COLO829 (cell line): ENCODE measurements around the gene EXOC3.

Source experiments
- DNase-seq: peaks from one replicate; pipeline ENCODE4 v3.0.0; 2012; ENCODE audit warnings: low spot score

EXOC3 gene

DNA sequence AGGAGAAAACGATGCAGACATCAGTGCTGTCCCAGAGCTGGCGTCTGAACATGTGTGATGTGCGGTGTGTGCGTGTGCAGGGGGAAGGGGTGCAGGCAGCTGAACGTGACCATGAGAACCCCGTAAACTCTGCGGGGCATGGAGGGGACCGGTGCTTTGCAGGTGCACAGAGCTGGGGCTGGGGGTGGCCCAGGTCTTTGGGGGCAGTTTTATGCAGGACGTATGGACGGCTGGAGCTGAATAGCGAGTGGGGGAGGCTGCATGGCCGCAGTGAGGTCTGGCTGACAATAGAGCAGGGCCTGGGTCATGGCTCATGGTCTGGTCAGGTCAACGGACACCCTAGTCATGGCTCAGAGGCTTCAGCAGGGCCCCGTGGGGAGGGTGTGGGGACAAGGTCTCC lies 3.3 kb upstream of the EXOC3 start:
- no peak for DNase-seq

DNA sequence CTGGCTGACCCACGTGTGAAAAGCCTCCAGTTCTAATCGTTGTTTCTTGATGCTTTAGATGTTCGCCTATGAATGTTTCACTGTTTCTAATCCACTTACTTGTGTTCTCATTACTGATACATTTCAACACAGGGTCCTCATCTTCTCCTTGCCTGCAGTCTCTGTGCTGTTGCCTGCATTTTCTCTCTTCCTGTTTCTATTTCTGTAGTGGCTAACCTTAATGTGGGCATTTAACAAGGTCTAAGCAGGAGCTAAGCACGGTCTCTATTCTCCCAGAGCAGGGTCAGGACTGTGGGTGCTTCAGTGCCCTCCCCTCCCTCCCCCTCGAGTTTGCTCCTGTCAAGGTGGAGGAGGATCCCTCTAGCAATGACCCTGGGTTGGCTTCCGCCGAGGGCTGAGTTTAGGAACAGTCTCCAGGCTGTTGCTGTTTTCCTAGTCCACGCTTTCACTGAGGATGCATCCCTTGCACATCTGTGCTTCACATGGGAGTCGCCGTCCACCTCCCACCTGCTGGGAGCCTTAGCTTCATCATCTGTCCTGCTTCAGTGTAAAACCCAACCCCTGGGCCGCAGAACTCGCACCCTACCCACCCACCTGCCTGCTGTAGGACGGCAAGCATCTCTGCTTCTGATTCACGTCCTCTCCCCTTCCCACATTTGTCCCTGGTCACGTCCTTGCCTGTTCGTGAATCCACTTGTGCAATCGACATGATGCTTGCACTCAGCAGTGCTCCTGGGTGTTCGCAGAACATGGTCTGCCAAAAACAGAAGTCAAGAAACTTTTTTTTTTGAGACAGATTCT lies 2.4 kb upstream of the EXOC3 start:
- DNase-seq = no peak

DNA sequence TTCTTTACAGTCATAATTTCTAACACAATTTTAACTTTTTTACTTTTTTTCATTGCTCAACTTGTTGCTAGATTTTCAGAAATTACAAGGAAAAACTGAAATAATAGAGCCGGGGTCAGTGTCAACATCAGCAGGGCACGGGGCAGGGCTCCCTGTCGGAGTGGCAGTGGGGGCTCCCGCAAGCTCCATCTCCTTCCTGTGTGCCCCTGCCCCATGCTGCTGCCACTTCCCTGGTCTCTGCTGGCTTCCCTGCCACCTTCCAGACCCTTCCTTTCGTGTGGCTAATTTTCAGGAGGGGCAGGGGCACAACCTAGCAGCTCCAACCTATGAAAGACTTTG lies 1.0 kb upstream of the EXOC3 start:
- no peak for DNase-seq

DNA sequence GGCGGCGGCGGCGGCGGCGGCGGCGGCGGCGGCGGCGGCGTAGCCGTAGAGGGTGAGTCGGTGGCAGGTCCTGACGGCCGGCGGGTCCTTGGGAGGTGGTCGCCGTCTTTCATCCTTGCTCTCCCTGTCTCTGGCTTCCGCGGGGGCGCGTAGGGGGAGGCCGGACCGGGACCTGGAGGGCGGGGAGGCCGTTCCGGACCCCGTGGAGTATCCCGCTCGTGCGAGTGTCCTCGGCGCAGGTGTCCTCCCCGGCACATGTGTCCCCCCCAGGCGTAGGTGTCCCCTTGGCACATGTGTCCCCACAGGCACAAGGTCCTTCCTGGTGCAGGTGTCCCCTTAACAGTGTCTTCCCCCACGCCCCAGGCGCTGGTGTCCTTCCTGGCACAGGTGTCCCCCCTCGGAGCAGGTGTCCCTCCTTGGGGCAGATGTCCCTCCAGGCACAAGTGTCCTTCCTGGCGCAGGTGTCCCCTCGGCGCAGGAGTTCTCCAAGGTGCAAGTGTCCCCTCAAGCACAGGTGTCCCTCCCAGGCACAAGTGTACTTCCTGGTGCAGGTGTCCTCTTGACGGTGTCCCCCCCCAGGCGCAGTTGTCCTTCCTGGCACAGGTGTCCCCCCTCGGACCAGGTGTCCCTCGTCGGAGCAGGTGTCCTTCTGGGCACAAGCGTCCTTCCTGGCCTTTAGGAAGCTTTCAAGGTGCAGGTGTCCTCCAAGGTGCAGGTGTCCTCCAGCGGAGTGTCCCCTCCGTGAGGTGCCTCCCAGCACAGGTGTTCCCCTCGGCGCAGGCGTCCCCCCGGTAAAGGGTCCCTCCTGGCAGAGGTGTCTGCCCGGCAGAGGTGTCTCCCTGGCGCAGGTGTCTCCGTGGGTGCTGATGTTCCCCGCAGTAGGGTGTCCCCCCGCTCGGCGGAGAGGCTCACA lies 519 bp downstream of the EXOC3 start:
- no peak for DNase-seq

- no peak for DNase-seq
Measured at GRCh38 chr5:444226-444625, 1.2 kb downstream of the EXOC3 start.

GRCh38 chr5:445591-445990 lies 2.6 kb downstream of the EXOC3 start:
- no peak for DNase-seq

DNA sequence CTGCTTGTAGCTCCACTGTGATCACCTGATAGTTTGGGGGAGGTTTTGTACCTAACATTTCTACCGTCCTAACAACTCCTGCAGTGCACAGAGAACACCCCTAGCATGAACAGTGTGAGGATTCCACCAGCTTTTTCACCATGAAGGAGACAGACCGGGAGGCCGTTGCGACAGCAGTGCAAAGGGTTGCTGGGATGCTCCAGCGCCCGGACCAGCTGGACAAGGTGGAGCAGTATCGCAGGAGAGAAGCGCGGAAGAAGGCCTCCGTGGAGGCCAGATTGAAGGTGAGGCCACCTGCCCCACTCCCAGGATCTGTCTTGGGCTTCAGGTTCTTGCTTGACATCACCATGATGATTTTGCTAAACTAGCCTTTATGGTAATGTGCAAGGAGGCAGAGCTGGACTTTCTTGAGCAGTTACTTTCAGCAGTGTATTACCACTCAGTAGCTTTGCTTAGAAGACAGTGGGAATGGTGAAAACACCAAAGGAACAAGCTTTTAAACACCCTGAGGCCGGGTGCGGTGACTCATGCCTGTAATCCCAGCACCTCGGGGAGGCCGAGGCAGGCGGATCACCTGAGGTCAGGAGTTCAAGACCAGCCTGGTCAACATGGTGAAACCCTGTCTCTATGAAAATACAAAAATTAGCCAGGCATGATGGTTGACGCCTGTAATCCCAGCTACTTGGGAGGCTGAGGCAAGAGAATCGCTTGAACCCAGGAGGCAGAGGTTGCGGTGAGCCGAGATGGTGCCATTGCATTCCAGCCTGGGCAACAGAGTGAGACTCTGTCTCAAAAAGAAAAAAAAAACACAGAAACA lies 3.3 kb downstream of the EXOC3 start:
- no peak for DNase-seq

DNA sequence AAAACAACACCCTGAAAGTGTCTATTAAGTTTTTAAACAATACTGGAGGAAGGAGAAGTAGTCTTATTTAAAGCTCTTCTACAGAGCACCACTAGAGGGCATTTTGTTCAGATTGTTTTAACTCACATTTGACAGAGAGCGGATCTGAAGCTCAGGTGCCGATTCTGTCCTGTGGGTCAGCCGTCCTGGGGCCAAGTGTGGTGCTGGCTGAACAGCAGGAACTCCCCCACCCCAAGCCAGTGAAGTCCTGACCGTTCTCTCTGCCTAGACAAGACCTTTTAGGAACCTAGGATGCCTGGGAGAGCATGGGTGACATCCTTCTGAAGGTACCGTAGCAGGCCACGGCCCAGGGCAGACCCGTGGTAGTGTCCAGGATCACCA lies 3.9 kb downstream of the EXOC3 start:
- peak; percentile 24 for DNase-seq

GRCh38 chr5:447501-447900 lies 4.5 kb downstream of the EXOC3 start:
- no peak for DNase-seq

- no peak for DNase-seq
Measured at GRCh38 chr5:448061-448765, 5.2 kb downstream of the EXOC3 start.

GRCh38 chr5:448766-449090 lies 5.8 kb downstream of the EXOC3 start:
- no peak for DNase-seq

GRCh38 chr5:449151-449550 lies 6.2 kb downstream of the EXOC3 start:
- DNase-seq = no peak

DNA sequence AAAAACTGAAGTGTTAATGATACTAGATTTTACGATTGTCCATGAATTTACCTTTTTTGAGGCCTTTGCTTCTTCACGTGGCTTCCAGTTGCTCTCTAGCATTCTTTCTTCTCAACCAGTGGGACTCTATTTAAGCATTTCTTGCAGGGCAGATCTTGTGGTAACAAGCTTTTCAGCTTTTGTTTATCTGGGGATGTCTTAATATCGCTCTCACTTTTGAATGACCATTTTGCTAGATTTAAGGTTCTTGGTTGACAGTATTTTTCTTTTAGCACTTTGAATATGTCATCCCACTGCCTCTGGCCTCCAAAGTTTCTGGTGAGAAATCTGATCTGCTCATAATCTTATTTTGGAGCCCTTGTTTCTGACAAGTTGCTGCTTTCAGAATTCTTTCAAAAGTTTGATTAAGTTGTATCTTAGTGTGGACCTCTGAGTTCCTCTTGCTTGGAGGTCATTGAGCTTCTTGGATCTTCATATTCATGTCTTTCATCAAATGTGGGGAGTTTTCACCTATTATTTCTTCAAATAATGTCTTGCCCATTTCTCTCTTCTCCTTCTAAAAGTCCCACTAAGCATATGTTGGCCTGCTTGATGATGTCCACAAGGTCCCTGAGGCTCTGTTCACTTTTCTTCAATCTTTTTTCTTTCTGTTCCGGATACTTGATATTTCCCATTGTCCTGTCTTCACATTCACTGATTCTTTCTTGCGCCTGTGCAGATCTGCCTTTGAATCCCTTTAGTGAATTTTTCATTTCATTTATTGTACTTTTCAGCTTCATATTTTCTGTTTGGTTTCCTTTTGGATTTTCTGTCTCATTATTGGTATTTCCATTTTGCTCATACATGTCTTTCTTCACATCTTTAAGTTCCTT lies 8.8 kb downstream of the EXOC3 start:
- DNase-seq = no peak

- no peak for DNase-seq
Measured at GRCh38 chr5:452978-453710, 10.2 kb downstream of the EXOC3 start.

DNA sequence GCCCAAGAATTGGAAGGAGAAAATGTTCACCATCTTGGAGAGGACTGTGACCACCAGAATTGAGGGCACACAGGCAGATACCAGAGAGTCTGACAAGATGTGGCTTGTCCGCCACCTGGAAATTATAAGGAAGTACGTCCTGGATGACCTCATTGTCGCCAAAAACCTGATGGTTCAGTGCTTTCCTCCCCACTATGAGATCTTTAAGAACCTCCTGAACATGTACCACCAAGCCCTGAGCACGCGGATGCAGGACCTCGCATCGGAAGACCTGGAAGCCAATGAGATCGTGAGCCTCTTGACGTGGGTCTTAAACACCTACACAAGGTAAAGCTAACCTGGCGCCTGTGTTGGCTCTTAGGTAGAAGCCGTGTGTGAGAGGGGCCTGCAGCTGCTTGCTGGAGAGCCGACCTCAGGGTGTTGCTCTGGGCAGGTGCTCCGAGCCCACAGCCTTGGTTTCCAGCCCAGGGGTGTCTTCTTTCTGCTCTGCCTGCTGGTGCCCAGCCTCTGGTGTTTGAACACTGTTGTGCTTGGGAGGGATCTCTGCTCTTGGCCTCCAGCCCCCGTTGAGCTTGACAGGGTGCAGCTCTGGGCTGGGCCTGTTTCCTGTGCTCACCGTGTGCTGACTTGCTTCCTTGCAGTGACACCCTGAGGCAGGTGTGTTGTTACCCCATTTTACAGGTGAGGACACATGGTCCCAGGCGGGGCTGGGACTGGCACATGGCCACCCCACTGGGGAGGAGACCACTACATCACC lies 10.9 kb downstream of the EXOC3 start:
- DNase-seq = no peak

DNA sequence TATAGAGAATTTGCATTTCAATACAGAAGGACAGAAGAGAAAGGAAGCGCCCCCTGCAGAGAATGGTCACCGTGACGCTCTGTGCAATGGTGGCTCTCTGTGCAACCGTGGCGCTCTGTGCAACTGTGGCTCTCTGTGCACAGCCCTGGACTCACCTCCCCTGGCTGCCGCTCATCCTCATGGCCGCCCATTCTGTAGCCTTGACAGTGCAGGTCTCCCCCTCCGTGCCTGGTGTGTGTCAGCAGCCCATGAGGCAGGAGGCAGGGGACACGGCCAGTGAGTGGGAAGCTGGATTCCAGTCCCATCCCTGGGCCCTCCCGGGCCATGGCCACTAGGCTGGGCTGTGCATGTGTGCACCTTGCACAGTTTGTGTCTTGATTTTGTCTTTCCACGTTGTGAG lies 12.0 kb downstream of the EXOC3 start:
- no peak for DNase-seq

GRCh38 chr5:455806-456205 lies 12.8 kb downstream of the EXOC3 start:
- DNase-seq = no peak

- DNase-seq = no peak
Measured at GRCh38 chr5:456351-457194, 13.6 kb downstream of the EXOC3 start.
